ENCODE measurements around the gene DAAM2.

DNA sequence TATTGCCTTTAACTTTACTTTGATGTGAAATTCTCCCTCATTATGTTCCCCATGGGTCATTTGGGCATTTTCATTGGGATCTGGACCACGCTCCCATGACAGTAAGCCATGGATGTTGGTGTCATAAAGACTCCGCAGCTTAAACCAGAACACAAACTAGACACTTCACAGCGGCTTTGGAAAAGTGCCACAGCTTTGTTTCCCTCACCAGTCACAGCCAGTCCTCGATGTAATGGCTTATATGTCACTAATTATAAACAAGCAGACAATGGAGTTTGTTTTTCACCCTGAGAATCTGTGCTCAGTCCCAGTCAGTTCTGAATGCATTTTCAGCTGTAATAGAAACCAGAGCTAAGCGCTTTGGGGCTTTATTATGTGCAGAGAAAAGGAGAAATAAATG, 23.2 kb upstream of the DAAM2 start:
- no peak for TF ChIP-seq SUZ12 (IDR thresholded peaks at IDR 0.05; ENCODE audit: extremely low read depth, insufficient read depth, insufficient read length)
- TF ChIP-seq ZNF274 (IDR thresholded peaks at IDR 0.05; ENCODE audit: low read depth, low read length), result no peak
- TF ChIP-seq YY1 (IDR thresholded peaks at IDR 0.05; ENCODE audit: insufficient read depth, insufficient read length), result no peak

All from NT2/D1 (cell line).